Stimulated activated CD8-positive, alpha-beta memory T cell treated with anti-CD3 and anti-CD28 coated beads, Interleukin-4, amount 100 ng/mL, for 1 hour (primary cell): Measurements from ENCODE around the gene CSNK2A1.

ENCODE experiments used
- DNase-seq, 2 donors: peaks; one replicate each; pipeline ENCODE4 v3.0.0-alpha.2; 2020; ENCODE audit warnings: low read depth in 2 of 2, low spot score in 1 of 2

Gene CSNK2A1

GRCh38 chr20:568097-568652 is 24.6 kb upstream of the CSNK2A1 start:
- DNase-seq, result no peak

- no peak for DNase-seq
Measured at GRCh38 chr20:564192-564591, 20.6 kb upstream of the CSNK2A1 start.

- DNase-seq, result no peak
Measured at GRCh38 chr20:563187-563586, 19.6 kb upstream of the CSNK2A1 start.

- DNase-seq, result no peak
Measured at GRCh38 chr20:562232-562897, 18.8 kb upstream of the CSNK2A1 start.

GRCh38 chr20:561437-562231 is 18.0 kb upstream of the CSNK2A1 start:
- no peak for DNase-seq

- DNase-seq, result no peak
Measured at GRCh38 chr20:560680-561079, 17.1 kb upstream of the CSNK2A1 start.

- DNase-seq, result no peak
Measured at GRCh38 chr20:558117-558516, 14.5 kb upstream of the CSNK2A1 start.

- DNase-seq, result no peak
Measured at GRCh38 chr20:556984-557383, 13.4 kb upstream of the CSNK2A1 start.

GRCh38 chr20:555976-556385 is 12.4 kb upstream of the CSNK2A1 start:
- no peak for DNase-seq

GRCh38 chr20:550611-551010 is 7.0 kb upstream of the CSNK2A1 start:
- DNase-seq, result no peak

GRCh38 chr20:549722-550496 is 6.3 kb upstream of the CSNK2A1 start:
- DNase-seq, result no peak

GRCh38 chr20:548906-549305 is 5.3 kb upstream of the CSNK2A1 start:
- DNase-seq, result no peak

- no peak for DNase-seq
Measured at GRCh38 chr20:547394-547793, 3.8 kb upstream of the CSNK2A1 start.

- no peak for DNase-seq
Measured at GRCh38 chr20:546353-546752, 2.8 kb upstream of the CSNK2A1 start.

GRCh38 chr20:544153-544725 is 649 bp upstream of the CSNK2A1 start:
- DNase-seq, result no peak

- DNase-seq, result no peak
Measured at GRCh38 chr20:542777-543368, 717 bp downstream of the CSNK2A1 start.

- DNase-seq, result no peak
Measured at GRCh38 chr20:540391-541201, 3.0 kb downstream of the CSNK2A1 start.

GRCh38 chr20:539848-540247 is 3.7 kb downstream of the CSNK2A1 start:
- DNase-seq, result no peak

GRCh38 chr20:539191-539590 is 4.4 kb downstream of the CSNK2A1 start:
- no peak for DNase-seq

- DNase-seq, result no peak
Measured at GRCh38 chr20:537983-538382, 5.6 kb downstream of the CSNK2A1 start.
